ENCODE results near the gene DAND5. TPM values are rescaled to one million over a fixed set of nuclear protein-coding genes. Genes with fewer than 3 reads are reported as not detected.

DAND5 gene
- total and polyA plus RNA-seq, 9 of the 15 experiments (the other 6 are each of a cell fraction or from before 2014, with no cell fraction given), result 0.22 to 0.83 (median 0.60) TPM

DNA sequence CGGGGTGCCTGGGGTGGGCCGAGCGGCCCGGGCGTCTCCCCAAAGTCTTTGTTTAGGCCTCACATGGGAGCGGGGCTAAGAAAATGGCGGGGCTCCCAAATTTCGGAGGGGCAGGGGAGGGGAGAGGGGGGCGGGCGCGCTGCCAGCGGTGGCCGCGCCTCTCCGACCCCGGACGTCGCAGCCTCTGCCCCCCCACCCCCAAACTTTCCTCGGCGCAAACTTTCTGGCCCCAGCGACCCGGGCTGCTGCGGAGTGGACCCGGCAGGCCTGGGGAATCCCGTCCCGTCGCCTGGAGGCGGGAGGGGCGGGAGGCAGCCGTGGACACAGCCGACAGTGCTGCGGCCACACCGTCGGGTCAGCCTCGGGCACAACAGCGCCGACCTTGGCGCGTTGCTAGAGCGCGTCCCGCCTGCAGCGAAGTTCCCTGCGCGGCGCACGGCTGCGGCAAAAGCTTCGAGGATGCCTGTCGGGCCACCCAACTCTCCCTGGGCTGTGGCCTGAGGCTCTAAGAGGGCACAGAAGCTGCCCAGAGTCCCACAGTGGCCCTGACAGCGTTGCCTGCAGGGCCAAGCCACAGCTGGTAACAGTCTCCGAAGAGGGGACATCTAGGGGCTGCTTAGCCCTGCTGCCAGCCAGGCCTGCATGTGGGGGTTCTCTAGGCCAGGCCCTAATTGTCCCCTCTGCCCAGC lies 27.2 kb downstream of the DAND5 start (continued):
- TF ChIP-seq, protein P1, sequence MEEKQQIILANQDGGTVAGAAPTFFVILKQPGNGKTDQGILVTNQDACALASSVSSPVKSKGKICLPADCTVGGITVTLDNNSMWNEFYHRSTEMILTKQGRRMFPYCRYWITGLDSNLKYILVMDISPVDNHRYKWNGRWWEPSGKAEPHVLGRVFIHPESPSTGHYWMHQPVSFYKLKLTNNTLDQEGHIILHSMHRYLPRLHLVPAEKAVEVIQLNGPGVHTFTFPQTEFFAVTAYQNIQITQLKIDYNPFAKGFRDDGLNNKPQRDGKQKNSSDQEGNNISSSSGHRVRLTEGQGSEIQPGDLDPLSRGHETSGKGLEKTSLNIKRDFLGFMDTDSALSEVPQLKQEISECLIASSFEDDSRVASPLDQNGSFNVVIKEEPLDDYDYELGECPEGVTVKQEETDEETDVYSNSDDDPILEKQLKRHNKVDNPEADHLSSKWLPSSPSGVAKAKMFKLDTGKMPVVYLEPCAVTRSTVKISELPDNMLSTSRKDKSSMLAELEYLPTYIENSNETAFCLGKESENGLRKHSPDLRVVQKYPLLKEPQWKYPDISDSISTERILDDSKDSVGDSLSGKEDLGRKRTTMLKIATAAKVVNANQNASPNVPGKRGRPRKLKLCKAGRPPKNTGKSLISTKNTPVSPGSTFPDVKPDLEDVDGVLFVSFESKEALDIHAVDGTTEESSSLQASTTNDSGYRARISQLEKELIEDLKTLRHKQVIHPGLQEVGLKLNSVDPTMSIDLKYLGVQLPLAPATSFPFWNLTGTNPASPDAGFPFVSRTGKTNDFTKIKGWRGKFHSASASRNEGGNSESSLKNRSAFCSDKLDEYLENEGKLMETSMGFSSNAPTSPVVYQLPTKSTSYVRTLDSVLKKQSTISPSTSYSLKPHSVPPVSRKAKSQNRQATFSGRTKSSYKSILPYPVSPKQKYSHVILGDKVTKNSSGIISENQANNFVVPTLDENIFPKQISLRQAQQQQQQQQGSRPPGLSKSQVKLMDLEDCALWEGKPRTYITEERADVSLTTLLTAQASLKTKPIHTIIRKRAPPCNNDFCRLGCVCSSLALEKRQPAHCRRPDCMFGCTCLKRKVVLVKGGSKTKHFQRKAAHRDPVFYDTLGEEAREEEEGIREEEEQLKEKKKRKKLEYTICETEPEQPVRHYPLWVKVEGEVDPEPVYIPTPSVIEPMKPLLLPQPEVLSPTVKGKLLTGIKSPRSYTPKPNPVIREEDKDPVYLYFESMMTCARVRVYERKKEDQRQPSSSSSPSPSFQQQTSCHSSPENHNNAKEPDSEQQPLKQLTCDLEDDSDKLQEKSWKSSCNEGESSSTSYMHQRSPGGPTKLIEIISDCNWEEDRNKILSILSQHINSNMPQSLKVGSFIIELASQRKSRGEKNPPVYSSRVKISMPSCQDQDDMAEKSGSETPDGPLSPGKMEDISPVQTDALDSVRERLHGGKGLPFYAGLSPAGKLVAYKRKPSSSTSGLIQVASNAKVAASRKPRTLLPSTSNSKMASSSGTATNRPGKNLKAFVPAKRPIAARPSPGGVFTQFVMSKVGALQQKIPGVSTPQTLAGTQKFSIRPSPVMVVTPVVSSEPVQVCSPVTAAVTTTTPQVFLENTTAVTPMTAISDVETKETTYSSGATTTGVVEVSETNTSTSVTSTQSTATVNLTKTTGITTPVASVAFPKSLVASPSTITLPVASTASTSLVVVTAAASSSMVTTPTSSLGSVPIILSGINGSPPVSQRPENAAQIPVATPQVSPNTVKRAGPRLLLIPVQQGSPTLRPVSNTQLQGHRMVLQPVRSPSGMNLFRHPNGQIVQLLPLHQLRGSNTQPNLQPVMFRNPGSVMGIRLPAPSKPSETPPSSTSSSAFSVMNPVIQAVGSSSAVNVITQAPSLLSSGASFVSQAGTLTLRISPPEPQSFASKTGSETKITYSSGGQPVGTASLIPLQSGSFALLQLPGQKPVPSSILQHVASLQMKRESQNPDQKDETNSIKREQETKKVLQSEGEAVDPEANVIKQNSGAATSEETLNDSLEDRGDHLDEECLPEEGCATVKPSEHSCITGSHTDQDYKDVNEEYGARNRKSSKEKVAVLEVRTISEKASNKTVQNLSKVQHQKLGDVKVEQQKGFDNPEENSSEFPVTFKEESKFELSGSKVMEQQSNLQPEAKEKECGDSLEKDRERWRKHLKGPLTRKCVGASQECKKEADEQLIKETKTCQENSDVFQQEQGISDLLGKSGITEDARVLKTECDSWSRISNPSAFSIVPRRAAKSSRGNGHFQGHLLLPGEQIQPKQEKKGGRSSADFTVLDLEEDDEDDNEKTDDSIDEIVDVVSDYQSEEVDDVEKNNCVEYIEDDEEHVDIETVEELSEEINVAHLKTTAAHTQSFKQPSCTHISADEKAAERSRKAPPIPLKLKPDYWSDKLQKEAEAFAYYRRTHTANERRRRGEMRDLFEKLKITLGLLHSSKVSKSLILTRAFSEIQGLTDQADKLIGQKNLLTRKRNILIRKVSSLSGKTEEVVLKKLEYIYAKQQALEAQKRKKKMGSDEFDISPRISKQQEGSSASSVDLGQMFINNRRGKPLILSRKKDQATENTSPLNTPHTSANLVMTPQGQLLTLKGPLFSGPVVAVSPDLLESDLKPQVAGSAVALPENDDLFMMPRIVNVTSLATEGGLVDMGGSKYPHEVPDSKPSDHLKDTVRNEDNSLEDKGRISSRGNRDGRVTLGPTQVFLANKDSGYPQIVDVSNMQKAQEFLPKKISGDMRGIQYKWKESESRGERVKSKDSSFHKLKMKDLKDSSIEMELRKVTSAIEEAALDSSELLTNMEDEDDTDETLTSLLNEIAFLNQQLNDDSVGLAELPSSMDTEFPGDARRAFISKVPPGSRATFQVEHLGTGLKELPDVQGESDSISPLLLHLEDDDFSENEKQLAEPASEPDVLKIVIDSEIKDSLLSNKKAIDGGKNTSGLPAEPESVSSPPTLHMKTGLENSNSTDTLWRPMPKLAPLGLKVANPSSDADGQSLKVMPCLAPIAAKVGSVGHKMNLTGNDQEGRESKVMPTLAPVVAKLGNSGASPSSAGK (IDR thresholded peaks at IDR 0.05), result peak; percentile 40; the same call in 1 of the 2 replicates
- peak; percentile 16; the same call in 1 of the 2 replicates for TF ChIP-seq CXXC5 (CRISPR knock-in tag; IDR thresholded peaks at IDR 0.05)
- TF ChIP-seq SAFB (IDR thresholded peaks at IDR 0.05; ENCODE audit: borderline replicate concordance, low read depth, low read length), result 0 out of 2 replicates have a peak, but pooled peaks have one; percentile 45
- peak; percentile 56 for TF ChIP-seq CTBP1 (IDR thresholded peaks at IDR 0.05; ENCODE audit: borderline replicate concordance)

Data from K562 (cell line).